ENCODE measurements around the gene KIR2DL4. TPM values are rescaled to one million over a fixed set of nuclear protein-coding genes. Genes with fewer than 3 reads are reported as not detected.

The KIR2DL4 gene
- total and polyA plus RNA-seq, 11 donors = 0.10 to 0.64 TPM; not detected in 9

DNA sequence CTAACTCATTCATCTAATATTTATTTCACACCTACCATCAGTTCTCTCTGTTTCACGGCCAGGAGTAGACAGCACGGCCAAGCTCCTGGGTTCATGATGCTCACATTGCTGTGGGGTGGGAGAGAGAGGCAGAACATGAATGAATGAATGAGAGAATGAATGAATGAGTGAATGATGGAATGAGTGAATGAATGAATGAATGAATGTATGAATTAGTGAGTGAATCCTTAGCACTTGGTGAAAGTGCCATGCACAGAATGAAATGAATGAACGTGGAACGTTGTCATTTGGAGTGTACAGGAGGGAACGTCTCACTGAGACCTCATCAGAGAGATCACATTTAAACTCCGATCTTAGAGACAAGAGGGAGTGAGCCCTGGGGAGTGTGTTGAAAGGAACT, 11.9 kb upstream of the KIR2DL4 start:
- Histone ChIP-seq H3K27ac (no peak overlapping the region), H3K27me3 (peaks cover 0 to 7% (median 0%) of the 10 kb centered on the region in 9 donors), H3K4me1 (peaks cover 0 to 24% (median 0%) of the 10 kb centered on the region in 12 donors), H3K9me3 (no peaks in the 10 kb centered on the region), H3K36me3 (no peaks in the 10 kb centered on the region), H3K4me3 (no peak overlapping the region)
- TF ChIP-seq POLR2A (IDR thresholded peaks at IDR 0.05) = no peak
- TF ChIP-seq CTCF (IDR thresholded peaks at IDR 0.05) = no peak
- 66 to 85% (median 76%) methylated on average over 6 of the region's 6 CpGs for WGBS, 4 donors
- intact Hi-C loops (cut with DNase I) = no loop called here
- DNase-seq (no peak), ATAC-seq (no peak)

GRCh38 chr19:54792814-54793213, 10.6 kb upstream of the KIR2DL4 start:
- 31 to 47% (median 36%) methylated on average over 8 of the region's 8 CpGs for WGBS, 4 donors
- Histone ChIP-seq H3K4me1 (peaks cover 0 to 28% (median 0%) of the 10 kb centered on the region in 12 donors), H3K36me3 (no peaks in the 10 kb centered on the region), H3K27me3 (no peaks in the 10 kb centered on the region), H3K9me3 (no peaks in the 10 kb centered on the region), H3K27ac (peak overlapping the region in 5 of 12 donors; percentile 16 to 70 (median 35)), H3K4me3 (peak overlapping the region in 11 of 12 donors; percentile 7 to 53 (median 36))
- peak in 1 of 4 donors; percentile 22 for ATAC-seq
- no peak for DNase-seq
- no peak for TF ChIP-seq POLR2A (IDR thresholded peaks at IDR 0.05)
- no peak for TF ChIP-seq CTCF (IDR thresholded peaks at IDR 0.05)
- intact Hi-C loops (cut with DNase I) = no loop called here

GRCh38 chr19:54795758-54796157, 7.7 kb upstream of the KIR2DL4 start:
- no peak overlapping the region for H3K4me3 ChIP-seq
- H3K27me3 ChIP-seq = peaks cover 0 to 3% (median 0%) of the 10 kb centered on the region in 9 donors
- peaks cover 0 to 4% (median 0%) of the 10 kb centered on the region in 12 donors for H3K9me3 ChIP-seq
- peak in 1 of 4 donors; percentile 65 for ATAC-seq
- no peak for DNase-seq
- no peak overlapping the region for H3K27ac ChIP-seq
- no peak for TF ChIP-seq POLR2A (IDR thresholded peaks at IDR 0.05)
- TF ChIP-seq CTCF (IDR thresholded peaks at IDR 0.05) = no peak
- WGBS, 4 donors = 39 to 47% (median 40%) methylated on average over 1 of the region's 1 CpG
- intact Hi-C loops (cut with DNase I) = no loop called here
- no peaks in the 10 kb centered on the region for H3K36me3 ChIP-seq
- peaks cover 0 to 28% (median 0%) of the 10 kb centered on the region in 12 donors for H3K4me1 ChIP-seq

DNA sequence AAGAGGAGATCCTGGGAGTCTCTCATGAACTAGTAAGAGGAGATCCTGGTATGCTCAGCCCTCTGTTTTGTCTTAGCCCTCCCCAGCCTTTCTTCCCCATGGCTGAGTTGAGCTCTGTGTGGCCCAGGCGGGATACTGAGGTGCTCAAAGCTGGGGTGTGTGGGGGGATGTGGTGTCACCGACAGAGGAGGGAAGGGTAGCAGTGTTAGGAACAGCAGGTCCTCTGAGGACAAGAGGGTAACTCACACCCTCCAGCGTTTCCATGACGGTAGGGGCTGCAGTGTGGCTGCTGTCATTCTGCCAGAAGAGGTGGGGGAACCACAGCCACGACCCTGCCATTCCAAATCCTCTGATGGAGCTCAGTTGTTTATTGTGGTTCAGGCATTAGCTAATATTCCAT, 691 bp downstream of the KIR2DL4 start:
- DNase-seq (no peak), ATAC-seq (no peak)
- peaks cover 0 to 3% (median 0%) of the 10 kb centered on the region in 9 donors for H3K27me3 ChIP-seq
- TF ChIP-seq CTCF (IDR thresholded peaks at IDR 0.05) = no peak
- no peak for TF ChIP-seq POLR2A (IDR thresholded peaks at IDR 0.05)
- intact Hi-C loops (cut with DNase I) = no loop called here
- H3K4me3 ChIP-seq = no peak overlapping the region
- no peak overlapping the region for H3K27ac ChIP-seq
- 53 to 58% (median 56%) methylated on average over 5 of the region's 5 CpGs for WGBS, 4 donors
- H3K36me3 ChIP-seq = no peaks in the 10 kb centered on the region
- peaks cover 0 to 7% (median 0%) of the 10 kb centered on the region in 12 donors for H3K9me3 ChIP-seq
- H3K4me1 ChIP-seq = no peaks in the 10 kb centered on the region
